H9 (cell line): ENCODE results near the gene PPP1R14C. TPM values are rescaled to one million over a fixed set of nuclear protein-coding genes. Genes with fewer than 3 reads are reported as not detected.

Experiments used
- DNase-seq: peaks from one replicate; pipeline ENCODE4 v3.0.0-alpha.2; 2017
- H2AFZ ChIP-seq: one replicate; pipeline ENCODE4 v1.6.1; 2013; ENCODE audit warnings: mild to moderate bottlenecking, low read length, control low read depth, moderate library complexity
- H2AK5ac ChIP-seq: 2 replicates; pipeline ENCODE4 v1.6.1; 2013; ENCODE audit warnings: low read length, control low read depth, mixed read lengths; ENCODE audit not compliant: insufficient read length
- H2BK120ac ChIP-seq: one replicate; pipeline ENCODE4 v1.6.1; 2013; ENCODE audit warnings: low read depth, mild to moderate bottlenecking, low read length, control low read depth, inconsistent platforms; ENCODE audit not compliant: poor library complexity, severe bottlenecking
- H2BK12ac ChIP-seq: 2 replicates; pipeline ENCODE4 v1.6.1; 2013; ENCODE audit warnings: low read length, control low read depth, mixed read lengths, low read depth; ENCODE audit not compliant: insufficient read length
- H2BK15ac ChIP-seq: 2 replicates; pipeline ENCODE4 v1.6.1; 2013; ENCODE audit warnings: low read depth, low read length, control low read depth
- H2BK20ac ChIP-seq: one replicate; pipeline ENCODE4 v1.6.1; 2013; ENCODE audit warnings: low read depth, mild to moderate bottlenecking, low read length, control low read depth, inconsistent platforms; ENCODE audit not compliant: poor library complexity, severe bottlenecking
- H2BK5ac ChIP-seq: 2 replicates; pipeline ENCODE4 v1.6.1; 2013; ENCODE audit warnings: low read length, control low read depth, mixed read lengths; ENCODE audit not compliant: insufficient read length
- H3K14ac ChIP-seq: 2 replicates; pipeline ENCODE4 v1.6.1; 2013; ENCODE audit warnings: low read length, control low read depth; ENCODE audit not compliant: insufficient read depth
- H3K18ac ChIP-seq: 2 replicates; pipeline ENCODE4 v1.6.1; 2013; ENCODE audit warnings: low read depth, mild to moderate bottlenecking, mixed read lengths, low read length, control low read depth; ENCODE audit not compliant: insufficient read length
- H3K23ac ChIP-seq: 2 replicates; pipeline ENCODE4 v1.6.1; 2013; ENCODE audit warnings: low read length, control low read depth, mixed read lengths, low read depth; ENCODE audit not compliant: insufficient read length
- H3K23me2 ChIP-seq: 2 replicates; pipeline ENCODE4 v1.6.1; 2013; ENCODE audit warnings: low read depth, mild to moderate bottlenecking, mixed read lengths, low read length, control low read depth; ENCODE audit not compliant: insufficient read length, poor library complexity, severe bottlenecking
- H3K27ac ChIP-seq: 2 replicates; pipeline ENCODE4 v1.5.1; 2013; ENCODE audit warnings: low read length, control low read depth, mixed read lengths, low read depth; ENCODE audit not compliant: insufficient read length
- H3K27me3 ChIP-seq: 2 replicates; pipeline ENCODE4 v1.6.1; 2013; ENCODE audit warnings: low read length, control low read depth, inconsistent platforms; ENCODE audit not compliant: insufficient read depth
- H3K4ac ChIP-seq: 2 replicates; pipeline ENCODE4 v1.6.1; 2013; ENCODE audit warnings: low read depth, mild to moderate bottlenecking, control low read depth, inconsistent platforms, low read length, moderate library complexity
- H3K4me1 ChIP-seq: 2 replicates; pipeline ENCODE4 v1.6.1; 2013; ENCODE audit warnings: low read length, control low read depth, inconsistent platforms; ENCODE audit not compliant: insufficient read depth
- H3K4me2 ChIP-seq: 2 replicates; pipeline ENCODE4 v1.6.1; 2013; ENCODE audit warnings: low read length, control low read depth, mixed read lengths; ENCODE audit not compliant: insufficient read length, insufficient read depth
- H3K56ac ChIP-seq: 2 replicates; pipeline ENCODE4 v1.6.1; 2013; ENCODE audit warnings: low read depth, mild to moderate bottlenecking, mixed read lengths, low read length, control low read depth; ENCODE audit not compliant: insufficient read length
- H3K79me1 ChIP-seq: 2 replicates; pipeline ENCODE4 v1.6.1; 2013; ENCODE audit warnings: low read depth, mild to moderate bottlenecking, moderate library complexity, low read length, control low read depth, inconsistent platforms; ENCODE audit not compliant: insufficient read depth, poor library complexity, severe bottlenecking
- H3K79me2 ChIP-seq: 2 replicates; pipeline ENCODE4 v1.6.1; 2013; ENCODE audit warnings: low read length, control low read depth, inconsistent platforms; ENCODE audit not compliant: insufficient read depth
- H3K9ac ChIP-seq: 2 replicates; pipeline ENCODE4 v1.6.1; 2013; ENCODE audit warnings: low read length, control low read depth, mixed read lengths; ENCODE audit not compliant: insufficient read length; ENCODE audit errors: extremely low read depth
- H3K9me3 ChIP-seq: one replicate; pipeline ENCODE4 v1.6.1; 2013; ENCODE audit warnings: low read depth, low read length, inconsistent platforms; ENCODE audit not compliant: control insufficient read depth
- H3T11ph ChIP-seq: one replicate; pipeline ENCODE4 v1.6.1; 2013; ENCODE audit warnings: mild to moderate bottlenecking, low read length, control low read depth, inconsistent platforms
- H4K20me1 ChIP-seq: one replicate; pipeline ENCODE4 v1.6.1; 2013; ENCODE audit not compliant: control insufficient read depth, insufficient read length, insufficient read depth
- H4K5ac ChIP-seq: 2 replicates; pipeline ENCODE4 v1.6.1; 2013; ENCODE audit warnings: low read depth, mild to moderate bottlenecking, mixed read lengths, low read length, control low read depth; ENCODE audit not compliant: insufficient read length
- H4K8ac ChIP-seq: replicated peaks from 2 replicates; pipeline ENCODE4 v1.6.1; 2013; ENCODE audit warnings: low read length, control low read depth, mixed read lengths, low read depth; ENCODE audit not compliant: insufficient read length
- H4K91ac ChIP-seq: 2 replicates; pipeline ENCODE4 v1.6.1; 2013; ENCODE audit warnings: low read depth, mild to moderate bottlenecking, moderate library complexity, mixed read lengths, low read length, control low read depth; ENCODE audit not compliant: insufficient read length
- H3K27ac Mint-ChIP-seq, 3 experiments: 2 replicates in 2 of 3; 3 replicates in 1 of 3; pipeline ENCODE4 v1.8.0; 2020 to 2021; ENCODE audit warnings: mixed read lengths in 3 of 3, mild to moderate bottlenecking in 1 of 3, moderate library complexity in 1 of 3
- H3K27me3 Mint-ChIP-seq: 2 replicates; pipeline ENCODE4 v1.8.0; 2021; ENCODE audit warnings: low read depth, mild to moderate bottlenecking, moderate library complexity, mixed read lengths
- H3K36me3 Mint-ChIP-seq, 3 experiments: 2 replicates in 2 of 3; 3 replicates in 1 of 3; pipeline ENCODE4 v1.8.0; 2020 to 2021; ENCODE audit warnings: low read depth in 3 of 3, mixed read lengths in 3 of 3; ENCODE audit not compliant: insufficient read depth in 1 of 3
- H3K4me1 Mint-ChIP-seq, 2 experiments: 2 replicates each; pipeline ENCODE4 v1.8.0; 2020; ENCODE audit warnings: mixed read lengths in 2 of 2
- H3K4me3 Mint-ChIP-seq, 2 experiments: 2 replicates in 1 of 2; 3 replicates in 1 of 2; pipeline ENCODE4 v1.8.0; 2020 to 2021; ENCODE audit warnings: mild to moderate bottlenecking in 2 of 2, mixed read lengths in 2 of 2, moderate library complexity in 1 of 2
- H3K9me3 Mint-ChIP-seq, 2 experiments: 2 replicates in 1 of 2; 3 replicates in 1 of 2; pipeline ENCODE4 v1.8.0; 2020; ENCODE audit warnings: mild to moderate bottlenecking in 2 of 2, mixed read lengths in 2 of 2, moderate library complexity in 1 of 2
- WGBS: extraction: QIAGEN DNeasy Blood & Tissue Kit; methylation state at CpG from one replicate; pipeline ENCODE4 v1.1.7; 2013; ENCODE audit warnings: missing lambda C conversion rate, low lambda C conversion rate, mixed read lengths; ENCODE audit not compliant: insufficient read length; ENCODE audit errors: extremely low coverage; 5-methylcytosine and 5-hydroxymethylcytosine counted together
- total RNA-seq: library from RNA; stranded (reverse); gene quantifications from 2 replicates; pipeline ENCODE4 v1.2.1, GENCODE V29; 2021
- TF ChIP-seq, protein P1 (sequence below): fragments of 200-600 bp; sonication (generic); conservative IDR thresholded peaks from 3 replicates; pipeline ENCODE4 v1.8.0; 2021; ENCODE audit warnings: antibody characterized with exemption, mild to moderate bottlenecking

Gene PPP1R14C
- total RNA-seq, 1 experiment from 2014 or later = 0.37 TPM

- H3K36me3 Mint-ChIP-seq = peaks cover 8 to 19% (median 8%) of the 10 kb centered on the region in 3 experiments
- Histone ChIP-seq H2BK15ac (no peak overlapping the region), H4K20me1 (no peaks in the 10 kb centered on the region), H2BK20ac (no peak overlapping the region), H4K8ac (no peak overlapping the region), H3K18ac (no peak overlapping the region), H3K4me1 (no peaks in the 10 kb centered on the region), H3K23me2 (no peaks in the 10 kb centered on the region), H3K9ac (no peak overlapping the region), H2AFZ (no peak overlapping the region), H3K56ac (no peak overlapping the region), H4K5ac (no peak overlapping the region), H3K79me2 (no peaks in the 10 kb centered on the region), H3K79me1 (no peaks in the 10 kb centered on the region), H3K14ac (no peak overlapping the region), H3K4ac (no peak overlapping the region), H4K91ac (no peak overlapping the region), H3K27ac (no peak overlapping the region), H3T11ph (no peak overlapping the region), H2AK5ac (no peak overlapping the region), H3K27me3 (no peaks in the 10 kb centered on the region), H2BK12ac (no peak overlapping the region), H2BK5ac (no peak overlapping the region), H3K23ac (no peak overlapping the region), H2BK120ac (no peak overlapping the region), H3K4me2 (no peak overlapping the region), H3K9me3 (peaks cover 13% of the 10 kb centered on the region)
- no CpG with 5 or more reads among the region's 1 CpG for WGBS
- no peaks in the 10 kb centered on the region for H3K4me1 Mint-ChIP-seq
- no peak overlapping the region for H3K4me3 Mint-ChIP-seq
- peaks cover 19 to 28% of the 10 kb centered on the region in 2 experiments for H3K9me3 Mint-ChIP-seq
- peaks cover 8% of the 10 kb centered on the region for H3K27me3 Mint-ChIP-seq
- no peak for DNase-seq
- H3K27ac Mint-ChIP-seq = no peak overlapping the region
- TF ChIP-seq, protein P1, sequence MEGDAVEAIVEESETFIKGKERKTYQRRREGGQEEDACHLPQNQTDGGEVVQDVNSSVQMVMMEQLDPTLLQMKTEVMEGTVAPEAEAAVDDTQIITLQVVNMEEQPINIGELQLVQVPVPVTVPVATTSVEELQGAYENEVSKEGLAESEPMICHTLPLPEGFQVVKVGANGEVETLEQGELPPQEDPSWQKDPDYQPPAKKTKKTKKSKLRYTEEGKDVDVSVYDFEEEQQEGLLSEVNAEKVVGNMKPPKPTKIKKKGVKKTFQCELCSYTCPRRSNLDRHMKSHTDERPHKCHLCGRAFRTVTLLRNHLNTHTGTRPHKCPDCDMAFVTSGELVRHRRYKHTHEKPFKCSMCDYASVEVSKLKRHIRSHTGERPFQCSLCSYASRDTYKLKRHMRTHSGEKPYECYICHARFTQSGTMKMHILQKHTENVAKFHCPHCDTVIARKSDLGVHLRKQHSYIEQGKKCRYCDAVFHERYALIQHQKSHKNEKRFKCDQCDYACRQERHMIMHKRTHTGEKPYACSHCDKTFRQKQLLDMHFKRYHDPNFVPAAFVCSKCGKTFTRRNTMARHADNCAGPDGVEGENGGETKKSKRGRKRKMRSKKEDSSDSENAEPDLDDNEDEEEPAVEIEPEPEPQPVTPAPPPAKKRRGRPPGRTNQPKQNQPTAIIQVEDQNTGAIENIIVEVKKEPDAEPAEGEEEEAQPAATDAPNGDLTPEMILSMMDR = no peak
Measured at GRCh38 chr6:150298676-150299075, 155.8 kb downstream of the PPP1R14C start.

Other genes starting within 250 kb of the PPP1R14C start
- not detected in 2 replicates for gene RAET1E, start 244.9 kb upstream of the PPP1R14C start, total RNA-seq
- not detected in 2 replicates for gene RAET1G, start 219.9 kb upstream of the PPP1R14C start, total RNA-seq
- not detected in 2 replicates for gene ULBP2, start 201.0 kb upstream of the PPP1R14C start, total RNA-seq
- gene ULBP1, start 179.1 kb upstream of the PPP1R14C start, total RNA-seq = 1.6 and 2.1 TPM in 2 replicates
- not detected in 2 replicates for gene RAET1L, start 117.5 kb upstream of the PPP1R14C start, total RNA-seq
- gene ULBP3, start 73.9 kb upstream of the PPP1R14C start, total RNA-seq = 5.6 and 5.8 TPM in 2 replicates
- not detected in 2 replicates for gene IYD, start 226.0 kb downstream of the PPP1R14C start, total RNA-seq